Stimulated activated effector memory CD8-positive, alpha-beta T cell treated with anti-CD3 and anti-CD28 coated beads, Interleukin-12 subunit alpha, Interleukin-12 subunit beta, amount 100 ng/mL, for 72 hours (primary cell): ENCODE results near the gene SLC14A1.
"Not testable (repeated sequence)": the region's sequence is repeated elsewhere in the genome, so short reads cannot be mapped to it uniquely, and the experiment has no call there.

ENCODE experiments used
- ATAC-seq: fragments of 150-1000 bp; cut with Tn5 transposase; 2 replicates; pipeline ENCODE4 v1.10.0; 2021
- DNase-seq, 2 donors: peaks; one replicate each; pipeline ENCODE4 v3.0.0; 2021 to 2022; ENCODE audit warnings: low spot score in 2 of 2
- H3K27ac Mint-ChIP-seq: one replicate; pipeline ENCODE4 v1.8.0; 2022; ENCODE audit warnings: mild to moderate bottlenecking, mixed read lengths
- H3K36me3 Mint-ChIP-seq: one replicate; pipeline ENCODE4 v1.8.0; 2022; ENCODE audit warnings: mild to moderate bottlenecking, mixed read lengths
- H3K4me1 Mint-ChIP-seq: one replicate; pipeline ENCODE4 v1.8.0; 2022; ENCODE audit warnings: mixed read lengths
- H3K4me3 Mint-ChIP-seq: one replicate; pipeline ENCODE4 v1.8.0; 2022; ENCODE audit warnings: mild to moderate bottlenecking, mixed read lengths
- H3K9me3 Mint-ChIP-seq: one replicate; pipeline ENCODE4 v1.8.0; 2022; ENCODE audit warnings: mixed read lengths

The SLC14A1 gene

GRCh38 chr18:45734944-45735343 lies 11.0 kb downstream of the SLC14A1 start:
- Mint-ChIP-seq H3K27ac (no peak overlapping the region), H3K9me3 (no peaks in the 10 kb centered on the region), H3K4me3 (no peak overlapping the region), H3K4me1 (no peaks in the 10 kb centered on the region), H3K36me3 (no peaks in the 10 kb centered on the region)
- DNase-seq (no peak), ATAC-seq (no peak)

GRCh38 chr18:45738660-45739059 lies 14.7 kb downstream of the SLC14A1 start:
- H3K27ac Mint-ChIP-seq: no peak overlapping the region
- ATAC-seq: no peak
- H3K9me3 Mint-ChIP-seq: no peaks in the 10 kb centered on the region
- no peak overlapping the region for H3K4me3 Mint-ChIP-seq
- H3K36me3 Mint-ChIP-seq: no peaks in the 10 kb centered on the region
- no peak for DNase-seq
- H3K4me1 Mint-ChIP-seq: no peaks in the 10 kb centered on the region

GRCh38 chr18:45739268-45739667 lies 15.3 kb downstream of the SLC14A1 start:
- no peaks in the 10 kb centered on the region for H3K4me1 Mint-ChIP-seq
- no peak overlapping the region for H3K27ac Mint-ChIP-seq
- H3K9me3 Mint-ChIP-seq: no peaks in the 10 kb centered on the region
- H3K4me3 Mint-ChIP-seq: no peak overlapping the region
- no peaks in the 10 kb centered on the region for H3K36me3 Mint-ChIP-seq
- DNase-seq: no peak
- no peak for ATAC-seq

GRCh38 chr18:45739848-45740247 lies 15.9 kb downstream of the SLC14A1 start:
- no peaks in the 10 kb centered on the region for H3K9me3 Mint-ChIP-seq
- H3K4me3 Mint-ChIP-seq: no peak overlapping the region
- ATAC-seq (no peak), DNase-seq (no peak)
- H3K36me3 Mint-ChIP-seq: no peaks in the 10 kb centered on the region
- H3K4me1 Mint-ChIP-seq: no peaks in the 10 kb centered on the region
- H3K27ac Mint-ChIP-seq: no peak overlapping the region

- no peaks in the 10 kb centered on the region for H3K9me3 Mint-ChIP-seq
- H3K4me1 Mint-ChIP-seq: no peaks in the 10 kb centered on the region
- H3K4me3 Mint-ChIP-seq: no peak overlapping the region
- H3K27ac Mint-ChIP-seq: no peak overlapping the region
- DNase-seq (no peak), ATAC-seq (no peak)
- no peaks in the 10 kb centered on the region for H3K36me3 Mint-ChIP-seq
These were observed 17.1 kb downstream of the SLC14A1 start for GRCh38 chr18:45741056-45741455.

GRCh38 chr18:45745817-45746461 lies 22.0 kb downstream of the SLC14A1 start:
- H3K9me3 Mint-ChIP-seq: no peaks in the 10 kb centered on the region
- DNase-seq: no peak

GRCh38 chr18:45748501-45748900 lies 24.5 kb downstream of the SLC14A1 start:
- Mint-ChIP-seq H3K4me1 (no peaks in the 10 kb centered on the region), H3K27ac (no peak overlapping the region), H3K9me3 (no peaks in the 10 kb centered on the region), H3K36me3 (no peaks in the 10 kb centered on the region), H3K4me3 (no peak overlapping the region)
- ATAC-seq: no peak
- no peak for DNase-seq

More at GRCh38 chr18:45745817-45746461, 22.0 kb downstream of the SLC14A1 start:
- Mint-ChIP-seq H3K36me3 (no peaks in the 10 kb centered on the region), H3K27ac (no peak overlapping the region), H3K4me1 (no peaks in the 10 kb centered on the region), H3K4me3 (no peak overlapping the region)
- ATAC-seq: no peak

- H3K4me3 Mint-ChIP-seq: no peak overlapping the region
- DNase-seq: no peak
- no peak for ATAC-seq
- no peaks in the 10 kb centered on the region for H3K36me3 Mint-ChIP-seq
- no peak overlapping the region for H3K27ac Mint-ChIP-seq
- peaks cover 10% of the 10 kb centered on the region for H3K4me1 Mint-ChIP-seq
- no peaks in the 10 kb centered on the region for H3K9me3 Mint-ChIP-seq
These were observed 26.1 kb downstream of the SLC14A1 start for GRCh38 chr18:45749918-45750689.

- no peaks in the 10 kb centered on the region for H3K9me3 Mint-ChIP-seq
- peaks cover 10% of the 10 kb centered on the region for H3K4me1 Mint-ChIP-seq
- no peaks in the 10 kb centered on the region for H3K36me3 Mint-ChIP-seq
- ATAC-seq: no peak
- no peak overlapping the region for H3K4me3 Mint-ChIP-seq
- no peak overlapping the region for H3K27ac Mint-ChIP-seq
- DNase-seq: no peak
These were observed 27.8 kb downstream of the SLC14A1 start for GRCh38 chr18:45751766-45752165.

GRCh38 chr18:45752681-45753080 lies 28.7 kb downstream of the SLC14A1 start:
- no peak overlapping the region for H3K27ac Mint-ChIP-seq
- no peak for ATAC-seq
- no peak for DNase-seq
- H3K36me3 Mint-ChIP-seq: no peaks in the 10 kb centered on the region
- peaks cover 10% of the 10 kb centered on the region for H3K4me1 Mint-ChIP-seq
- no peak overlapping the region for H3K4me3 Mint-ChIP-seq
- no peaks in the 10 kb centered on the region for H3K9me3 Mint-ChIP-seq

- Mint-ChIP-seq H3K27ac (no peak overlapping the region), H3K36me3 (no peaks in the 10 kb centered on the region), H3K4me3 (no peak overlapping the region), H3K9me3 (no peaks in the 10 kb centered on the region), H3K4me1 (peaks cover 10% of the 10 kb centered on the region)
- no peak for ATAC-seq
- no peak for DNase-seq
These were observed 29.3 kb downstream of the SLC14A1 start for GRCh38 chr18:45753286-45753685.

- DNase-seq (no peak), ATAC-seq (no peak)
- H3K36me3 Mint-ChIP-seq: no peaks in the 10 kb centered on the region
- H3K27ac Mint-ChIP-seq: no peak overlapping the region
- H3K4me1 Mint-ChIP-seq: peaks cover 10% of the 10 kb centered on the region
- H3K9me3 Mint-ChIP-seq: no peaks in the 10 kb centered on the region
- no peak overlapping the region for H3K4me3 Mint-ChIP-seq
These were observed 32.0 kb downstream of the SLC14A1 start for GRCh38 chr18:45755934-45756333.

- H3K4me1 Mint-ChIP-seq: peaks cover 10% of the 10 kb centered on the region
- DNase-seq (no peak), ATAC-seq (no peak)
- H3K36me3 Mint-ChIP-seq: no peaks in the 10 kb centered on the region
- no peak overlapping the region for H3K4me3 Mint-ChIP-seq
- no peak overlapping the region for H3K27ac Mint-ChIP-seq
- H3K9me3 Mint-ChIP-seq: no peaks in the 10 kb centered on the region
These were observed 33.0 kb downstream of the SLC14A1 start for GRCh38 chr18:45757005-45757404.

- not testable (repeated sequence) for H3K27ac Mint-ChIP-seq, H3K36me3 Mint-ChIP-seq, DNase-seq, H3K4me3 Mint-ChIP-seq, H3K9me3 Mint-ChIP-seq, ATAC-seq
- peaks cover 10% of the 10 kb centered on the region for H3K4me1 Mint-ChIP-seq
These were observed 33.7 kb downstream of the SLC14A1 start for GRCh38 chr18:45757644-45758043.

- Mint-ChIP-seq H3K36me3 (no peaks in the 10 kb centered on the region), H3K4me3 (no peak overlapping the region), H3K4me1 (no peaks in the 10 kb centered on the region), H3K9me3 (no peaks in the 10 kb centered on the region), H3K27ac (no peak overlapping the region)
- ATAC-seq (no peak), DNase-seq (no peak)
These were observed 36.6 kb downstream of the SLC14A1 start for GRCh38 chr18:45760462-45761036.
